HG02610 (cell line): Measurements from ENCODE around the gene ACTL8.
"Not testable (repeated sequence)": the region's sequence is repeated elsewhere in the genome, so short reads cannot be mapped to it uniquely, and the experiment has no call there.

Experiments used
- ATAC-seq: cut with Tn5 transposase; IDR thresholded peaks from one replicate; pipeline ENCODE4 v1.9.1; 2021; ENCODE audit warnings: mild to moderate bottlenecking, moderate library complexity; ENCODE audit not compliant: unreplicated experiment

ACTL8 gene

GRCh38 chr1:17735348-17735747 is 19.8 kb upstream of the ACTL8 start:
- ATAC-seq = no peak

GRCh38 chr1:17735793-17736192 is 19.3 kb upstream of the ACTL8 start:
- no peak for ATAC-seq

GRCh38 chr1:17736625-17737024 is 18.5 kb upstream of the ACTL8 start:
- ATAC-seq = no peak

GRCh38 chr1:17739050-17739449 is 16.1 kb upstream of the ACTL8 start:
- ATAC-seq = no peak

GRCh38 chr1:17741052-17741451 is 14.1 kb upstream of the ACTL8 start:
- no peak for ATAC-seq

GRCh38 chr1:17742583-17742982 is 12.6 kb upstream of the ACTL8 start:
- ATAC-seq = no peak

- ATAC-seq = no peak
Measured at GRCh38 chr1:17743008-17743647, 12.0 kb upstream of the ACTL8 start.

GRCh38 chr1:17743925-17744324 is 11.2 kb upstream of the ACTL8 start:
- ATAC-seq = no peak

- no peak for ATAC-seq
Measured at GRCh38 chr1:17744666-17745478, 10.3 kb upstream of the ACTL8 start.

- ATAC-seq = no peak
Measured at GRCh38 chr1:17745479-17745955, 9.6 kb upstream of the ACTL8 start.

GRCh38 chr1:17746281-17746680 is 8.9 kb upstream of the ACTL8 start:
- not testable (repeated sequence) for ATAC-seq

- no peak for ATAC-seq
Measured at GRCh38 chr1:17746920-17747319, 8.2 kb upstream of the ACTL8 start.

- no peak for ATAC-seq
Measured at GRCh38 chr1:17750333-17750732, 4.8 kb upstream of the ACTL8 start.

- no peak for ATAC-seq
Measured at GRCh38 chr1:17752356-17752755, 2.8 kb upstream of the ACTL8 start.

- no peak for ATAC-seq
Measured at GRCh38 chr1:17757426-17757825, 2.3 kb downstream of the ACTL8 start.

GRCh38 chr1:17759114-17759513 is 4.0 kb downstream of the ACTL8 start:
- no peak for ATAC-seq

- ATAC-seq = no peak
Measured at GRCh38 chr1:17762313-17762712, 7.2 kb downstream of the ACTL8 start.

- no peak for ATAC-seq
Measured at GRCh38 chr1:17763417-17763816, 8.3 kb downstream of the ACTL8 start.

GRCh38 chr1:17763995-17764394 is 8.9 kb downstream of the ACTL8 start:
- no peak for ATAC-seq

- no peak for ATAC-seq
Measured at GRCh38 chr1:17764591-17764990, 9.5 kb downstream of the ACTL8 start.

- no peak for ATAC-seq
Measured at GRCh38 chr1:17765444-17766411, 10.6 kb downstream of the ACTL8 start.
